ENCODE data around the gene MED25.
A peak's percentile ranks its signal among the peaks of the same experiment; 100 is the strongest.

MED25 gene

DNA sequence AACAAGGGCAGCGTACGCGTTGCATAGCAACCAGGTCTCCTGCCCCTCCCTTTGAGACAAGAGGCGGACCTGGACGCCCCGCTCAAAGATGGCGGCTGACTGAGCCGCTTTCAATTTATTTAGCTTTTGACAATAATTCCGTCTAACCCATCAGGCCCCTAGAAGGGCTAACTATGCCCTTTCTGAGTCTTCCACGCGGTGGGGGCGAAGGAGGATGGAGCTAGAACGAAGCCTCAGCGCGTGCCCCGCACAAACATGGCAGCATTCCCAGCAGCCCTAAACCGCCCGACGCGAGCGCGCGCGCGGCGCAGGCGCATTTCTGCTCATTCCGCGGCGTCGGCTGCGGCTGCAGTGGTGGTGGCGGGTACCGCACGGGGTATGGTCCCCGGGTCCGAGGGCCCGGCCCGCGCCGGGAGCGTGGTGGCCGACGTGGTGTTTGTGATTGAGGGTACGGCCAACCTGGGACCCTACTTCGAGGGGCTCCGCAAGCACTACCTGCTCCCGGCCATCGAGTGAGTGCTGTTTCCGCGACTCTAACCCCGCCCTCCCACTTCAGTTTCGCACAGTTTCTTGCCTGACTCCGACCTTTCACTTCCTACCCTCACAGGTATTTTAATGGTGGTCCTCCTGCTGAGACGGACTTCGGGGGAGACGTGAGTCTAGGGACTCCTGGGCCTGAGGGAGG is at the start of gene MED25:
Gene MED25 (plus strand): TSS at position 326 of the 685 bp plus-strand sequence. CDS start 53 bp downstream, at position 379.
- H3K36me3 Mint-ChIP-seq (ENCODE audit: insufficient read depth), result peaks cover 30% of the 10 kb centered on the region
- DNase-seq (ENCODE audit: low spot score in 2 of 2) (peak; percentile 89 to 90), ATAC-seq (replicated peaks; ENCODE audit: extremely low read depth, poor library complexity, severe bottlenecking) (peak; percentile 61)
- peak within 1 kb of the TSS; percentile 99 for H3K4me3 Mint-ChIP-seq
- H3K27me3 Mint-ChIP-seq, result no peaks in the 10 kb centered on the region
- peak within 1 kb of the TSS; percentile 100 for H3K27ac Mint-ChIP-seq (ENCODE audit: low read depth)
- H3K4me1 Mint-ChIP-seq, result peaks cover 42% of the 10 kb centered on the region
- no peaks in the 10 kb centered on the region for H3K9me3 Mint-ChIP-seq

DNA sequence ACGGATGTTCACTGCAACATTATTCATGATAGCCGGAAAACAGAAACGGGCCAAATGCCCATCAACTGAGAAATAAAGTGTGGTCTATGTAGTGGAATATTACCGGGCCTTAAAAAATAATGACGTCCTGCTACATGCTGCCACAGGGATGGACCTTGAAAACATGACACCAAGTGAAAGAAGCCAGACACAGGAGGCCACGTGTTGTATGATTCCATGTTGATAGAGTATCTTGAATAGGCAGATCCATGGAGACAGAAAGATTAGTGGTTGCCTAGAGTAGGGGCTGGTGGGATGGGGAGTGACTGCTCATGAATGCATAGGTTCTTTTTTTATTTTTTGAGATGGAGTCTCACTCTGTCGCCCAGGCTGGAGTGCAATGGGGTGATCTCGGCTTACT is 47.6 kb upstream of the MED25 start:
- peaks cover 13% of the 10 kb centered on the region for H3K36me3 Mint-ChIP-seq (ENCODE audit: insufficient read depth)
- H3K4me3 Mint-ChIP-seq, result no peak overlapping the region
- H3K9me3 Mint-ChIP-seq, result no peaks in the 10 kb centered on the region
- ATAC-seq (replicated peaks; ENCODE audit: extremely low read depth, poor library complexity, severe bottlenecking) (no peak), DNase-seq (ENCODE audit: low spot score in 2 of 2) (no peak)
- H3K27ac Mint-ChIP-seq (ENCODE audit: low read depth), result no peak overlapping the region
- H3K27me3 Mint-ChIP-seq, result no peaks in the 10 kb centered on the region
- H3K4me1 Mint-ChIP-seq, result peaks cover 50% of the 10 kb centered on the region

DNA sequence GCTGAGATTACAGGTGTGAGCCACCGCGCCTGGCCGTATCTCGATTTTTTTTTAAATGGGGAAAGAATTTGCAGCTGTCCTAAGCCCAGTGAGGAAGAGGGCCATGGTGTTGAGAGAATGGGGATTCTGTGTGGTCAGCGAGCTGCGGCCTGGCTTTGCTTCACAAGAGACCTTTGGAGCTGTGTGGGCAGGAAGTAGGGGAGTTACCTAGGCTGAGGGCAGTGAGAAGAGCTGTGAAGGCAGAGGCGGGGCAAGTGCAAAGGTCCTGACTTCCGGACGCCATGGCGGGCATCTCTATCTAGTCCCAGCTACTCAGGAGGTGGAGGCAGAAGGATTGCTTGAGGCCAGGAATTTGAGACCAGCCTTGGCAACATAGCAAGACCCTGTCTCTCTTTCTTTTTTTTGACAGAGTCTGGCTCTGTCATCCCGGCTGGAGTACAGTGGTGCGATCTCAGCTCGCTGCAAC is 46.4 kb upstream of the MED25 start:
- Mint-ChIP-seq H3K36me3 (ENCODE audit: insufficient read depth) (peaks cover 10% of the 10 kb centered on the region), H3K4me1 (peaks cover 49% of the 10 kb centered on the region), H3K27me3 (no peaks in the 10 kb centered on the region), H3K9me3 (no peaks in the 10 kb centered on the region), H3K4me3 (no peak overlapping the region), H3K27ac (ENCODE audit: low read depth) (no peak overlapping the region)
- ATAC-seq (replicated peaks; ENCODE audit: extremely low read depth, poor library complexity, severe bottlenecking), result no peak
- no peak for DNase-seq (ENCODE audit: low spot score in 2 of 2)

DNA sequence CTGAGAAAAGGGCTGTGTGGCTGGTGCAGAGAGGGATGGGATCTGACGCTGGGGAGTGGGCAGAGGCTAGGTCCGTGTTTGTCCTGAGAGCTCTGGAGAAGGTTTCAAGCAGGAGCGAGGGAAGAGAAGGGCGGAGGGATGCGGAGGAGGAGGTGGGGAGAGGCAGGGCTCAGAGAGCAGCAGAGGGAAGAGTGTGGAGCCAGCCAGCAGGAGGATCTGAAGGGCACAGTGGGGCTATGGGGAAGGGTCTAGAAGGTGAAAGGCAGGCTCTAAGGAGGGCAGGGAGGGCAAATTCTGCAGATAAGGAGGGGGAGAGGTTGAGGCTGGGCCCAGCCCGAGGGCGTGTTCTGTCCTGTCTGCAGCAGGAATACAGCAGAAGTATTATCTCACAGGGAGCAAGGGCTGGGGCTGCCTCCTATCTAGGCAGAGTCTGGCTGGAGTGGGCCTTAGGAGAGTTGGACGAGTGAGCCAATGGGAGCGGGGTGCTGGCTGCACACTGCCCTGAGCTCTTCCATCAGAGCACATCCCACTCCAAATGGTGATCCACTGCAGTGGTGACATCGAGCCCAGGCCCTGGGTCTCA is 45.1 kb upstream of the MED25 start:
- H3K4me3 Mint-ChIP-seq, result no peak overlapping the region
- H3K27me3 Mint-ChIP-seq, result no peaks in the 10 kb centered on the region
- no peaks in the 10 kb centered on the region for H3K9me3 Mint-ChIP-seq
- peaks cover 40% of the 10 kb centered on the region for H3K4me1 Mint-ChIP-seq
- H3K27ac Mint-ChIP-seq (ENCODE audit: low read depth), result peak overlapping the region; percentile 25
- DNase-seq (ENCODE audit: low spot score in 2 of 2) (no peak), ATAC-seq (replicated peaks; ENCODE audit: extremely low read depth, poor library complexity, severe bottlenecking) (no peak)
- H3K36me3 Mint-ChIP-seq (ENCODE audit: insufficient read depth), result peaks cover 6% of the 10 kb centered on the region

DNA sequence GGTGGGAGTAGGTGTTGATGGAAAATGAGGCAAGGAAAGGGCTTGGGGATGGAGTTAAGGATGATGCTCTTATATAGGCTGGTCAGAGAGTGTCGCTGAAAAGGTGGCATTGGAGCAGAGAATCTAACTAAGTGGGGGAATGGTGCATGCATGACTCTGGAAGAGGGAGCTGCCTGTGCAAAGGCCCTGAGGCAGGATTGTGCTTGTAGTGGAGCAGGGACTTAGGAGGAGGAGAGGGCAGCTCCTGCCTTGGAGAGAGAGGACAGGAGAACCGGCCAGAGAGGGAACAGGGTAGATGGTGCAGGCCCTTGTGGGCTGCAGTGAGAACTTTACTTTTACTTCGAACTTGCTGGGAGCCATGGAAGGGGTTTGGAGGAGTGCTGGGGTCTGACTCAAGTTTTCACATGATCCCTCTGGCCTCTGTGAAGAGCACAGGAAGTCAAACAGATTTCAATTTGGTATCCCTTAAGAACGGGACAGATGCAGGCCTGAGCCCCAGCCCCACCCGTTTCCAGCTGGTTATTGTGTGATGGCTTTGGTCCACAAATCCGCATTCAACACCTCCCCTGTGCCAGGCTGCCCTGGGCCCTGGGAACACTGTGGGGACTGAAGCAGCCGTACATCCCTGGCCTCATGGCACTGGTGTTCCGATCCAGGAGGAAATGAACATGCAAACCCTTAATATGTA is 44.3 kb upstream of the MED25 start:
- no peak for DNase-seq (ENCODE audit: low spot score in 2 of 2)
- Mint-ChIP-seq H3K9me3 (no peaks in the 10 kb centered on the region), H3K36me3 (ENCODE audit: insufficient read depth) (peaks cover 6% of the 10 kb centered on the region), H3K27me3 (no peaks in the 10 kb centered on the region), H3K4me1 (peaks cover 32% of the 10 kb centered on the region), H3K4me3 (no peak overlapping the region), H3K27ac (ENCODE audit: low read depth) (no peak overlapping the region)
- no peak for ATAC-seq (replicated peaks; ENCODE audit: extremely low read depth, poor library complexity, severe bottlenecking)

DNA sequence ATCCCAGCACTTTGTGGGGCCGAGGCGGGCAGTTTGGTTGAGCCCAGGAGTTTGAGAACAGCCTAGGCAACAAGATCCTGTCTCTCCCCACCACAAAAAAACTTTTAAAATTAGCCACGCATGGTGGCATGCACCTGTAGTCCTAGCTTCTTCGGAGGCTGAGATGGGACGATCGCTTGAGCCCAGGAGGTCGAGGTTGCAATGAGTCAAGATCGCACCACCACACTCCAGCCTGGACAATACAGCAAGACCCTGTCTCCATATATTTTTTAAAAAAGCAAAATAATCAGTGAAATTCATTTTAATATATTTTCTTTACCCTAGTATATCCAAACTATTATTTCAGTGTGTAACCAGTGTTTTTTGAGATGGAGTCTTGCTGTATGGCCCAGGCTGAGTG is 43.1 kb upstream of the MED25 start:
- Mint-ChIP-seq H3K4me3 (no peak overlapping the region), H3K27me3 (no peaks in the 10 kb centered on the region), H3K36me3 (ENCODE audit: insufficient read depth) (peaks cover 6% of the 10 kb centered on the region), H3K4me1 (peaks cover 30% of the 10 kb centered on the region), H3K9me3 (no peaks in the 10 kb centered on the region), H3K27ac (ENCODE audit: low read depth) (no peak overlapping the region)
- DNase-seq (ENCODE audit: low spot score in 2 of 2) (no peak), ATAC-seq (replicated peaks; ENCODE audit: extremely low read depth, poor library complexity, severe bottlenecking) (no peak)

DNA sequence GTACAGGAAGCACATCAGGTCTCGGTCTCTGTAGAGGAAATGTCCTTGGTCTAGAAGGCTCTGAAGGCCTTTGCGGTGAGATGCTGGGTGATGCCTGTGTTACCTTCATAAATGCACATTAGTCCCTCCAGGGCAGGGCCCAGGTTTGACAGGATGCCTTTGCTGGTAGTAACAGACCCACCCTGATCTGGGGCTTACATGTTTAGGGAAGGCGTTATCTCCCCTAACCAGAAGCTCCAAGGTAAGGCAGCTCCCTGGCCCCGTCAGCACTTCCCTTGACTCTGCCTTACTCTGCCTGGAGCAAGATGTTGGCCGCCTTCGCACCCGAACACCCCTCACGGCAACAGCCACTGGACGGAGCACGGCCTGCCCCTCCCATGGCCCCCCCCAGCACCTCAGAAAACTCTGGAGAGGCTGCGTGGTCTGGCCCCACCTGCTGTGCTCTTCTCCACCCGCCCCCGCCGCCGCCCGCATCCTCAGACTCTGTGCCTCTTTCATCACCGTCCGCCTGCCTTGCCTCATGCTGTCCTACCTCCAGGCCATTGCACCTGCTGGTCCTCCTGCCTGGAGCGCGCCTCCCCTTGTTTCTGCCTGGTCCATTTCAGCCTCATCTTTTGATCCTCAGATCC is 42.2 kb upstream of the MED25 start:
- Mint-ChIP-seq H3K4me3 (no peak overlapping the region), H3K27ac (ENCODE audit: low read depth) (peak overlapping the region; percentile 7), H3K4me1 (peaks cover 39% of the 10 kb centered on the region), H3K36me3 (ENCODE audit: insufficient read depth) (peaks cover 6% of the 10 kb centered on the region), H3K9me3 (no peaks in the 10 kb centered on the region), H3K27me3 (no peaks in the 10 kb centered on the region)
- ATAC-seq (replicated peaks; ENCODE audit: extremely low read depth, poor library complexity, severe bottlenecking) (no peak), DNase-seq (ENCODE audit: low spot score in 2 of 2) (no peak)

DNA sequence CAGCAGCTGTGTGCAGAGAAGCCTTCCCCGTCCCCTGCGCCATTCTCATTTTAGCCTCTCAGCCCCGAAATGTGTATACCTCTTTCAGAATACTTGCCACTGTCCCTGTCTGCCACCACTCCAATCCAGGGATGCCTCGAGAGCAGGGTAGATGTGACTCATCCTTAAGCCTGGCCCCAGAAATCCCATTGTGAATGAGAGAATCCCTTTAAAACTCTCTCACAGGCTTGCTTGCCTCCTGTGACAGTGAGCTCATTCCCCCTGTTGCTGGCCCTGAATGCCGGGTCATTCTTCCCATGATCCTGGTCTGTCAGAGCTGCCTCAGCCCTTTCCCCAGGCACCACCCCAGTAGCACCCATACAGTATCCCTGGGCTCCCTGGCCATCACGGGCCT is 41.7 kb upstream of the MED25 start:
- no peak overlapping the region for H3K4me3 Mint-ChIP-seq
- peak overlapping the region; percentile 7 for H3K27ac Mint-ChIP-seq (ENCODE audit: low read depth)
- peaks cover 5% of the 10 kb centered on the region for H3K36me3 Mint-ChIP-seq (ENCODE audit: insufficient read depth)
- H3K27me3 Mint-ChIP-seq, result no peaks in the 10 kb centered on the region
- DNase-seq (ENCODE audit: low spot score in 2 of 2) (no peak), ATAC-seq (replicated peaks; ENCODE audit: extremely low read depth, poor library complexity, severe bottlenecking) (no peak)
- no peaks in the 10 kb centered on the region for H3K9me3 Mint-ChIP-seq
- H3K4me1 Mint-ChIP-seq, result peaks cover 43% of the 10 kb centered on the region

DNA sequence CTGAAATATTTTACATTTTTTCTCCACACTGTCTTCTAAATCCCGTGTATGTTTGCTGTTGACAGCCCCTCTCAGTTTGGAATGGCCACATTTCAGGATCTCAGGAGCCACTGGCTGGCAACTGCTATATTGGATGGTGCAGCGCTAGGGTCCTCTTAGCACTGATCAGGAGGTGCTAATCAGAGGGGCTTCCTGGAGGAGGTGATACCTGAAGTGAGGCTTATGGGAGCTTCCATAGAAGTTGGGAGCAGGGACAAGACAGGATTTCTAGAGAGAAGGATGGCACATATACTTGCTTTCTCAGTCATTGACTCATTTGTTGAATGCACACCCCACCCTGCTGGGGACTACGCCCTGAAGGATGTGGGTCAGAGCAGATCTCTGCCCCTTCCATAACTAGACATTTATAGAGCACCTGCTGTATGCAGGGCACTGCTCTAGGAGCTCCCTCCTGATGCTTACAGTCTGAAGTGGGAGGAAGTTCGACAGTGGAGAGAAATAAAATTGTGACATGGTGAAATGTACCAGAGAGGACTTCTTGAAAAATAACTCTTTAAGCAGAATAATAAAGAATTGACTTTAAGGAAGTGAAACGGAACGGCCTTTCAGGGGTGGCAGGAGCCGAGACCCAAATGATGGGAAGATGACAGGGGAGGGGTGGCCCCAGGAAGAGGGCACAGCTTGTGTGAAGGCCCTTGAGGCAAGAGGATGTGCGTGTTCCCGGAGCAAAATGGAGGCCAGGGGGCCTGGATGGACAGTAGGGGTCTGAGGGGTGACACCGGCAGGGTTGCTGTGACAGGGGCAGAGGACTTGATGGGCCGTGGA is 38.1 kb upstream of the MED25 start:
- Mint-ChIP-seq H3K27ac (ENCODE audit: low read depth) (peak overlapping the region; percentile 86), H3K4me3 (no peak overlapping the region), H3K36me3 (ENCODE audit: insufficient read depth) (peaks cover 7% of the 10 kb centered on the region), H3K27me3 (no peaks in the 10 kb centered on the region), H3K4me1 (peaks cover 28% of the 10 kb centered on the region), H3K9me3 (no peaks in the 10 kb centered on the region)
- ATAC-seq (replicated peaks; ENCODE audit: extremely low read depth, poor library complexity, severe bottlenecking) (no peak), DNase-seq (ENCODE audit: low spot score in 2 of 2) (no peak)

DNA sequence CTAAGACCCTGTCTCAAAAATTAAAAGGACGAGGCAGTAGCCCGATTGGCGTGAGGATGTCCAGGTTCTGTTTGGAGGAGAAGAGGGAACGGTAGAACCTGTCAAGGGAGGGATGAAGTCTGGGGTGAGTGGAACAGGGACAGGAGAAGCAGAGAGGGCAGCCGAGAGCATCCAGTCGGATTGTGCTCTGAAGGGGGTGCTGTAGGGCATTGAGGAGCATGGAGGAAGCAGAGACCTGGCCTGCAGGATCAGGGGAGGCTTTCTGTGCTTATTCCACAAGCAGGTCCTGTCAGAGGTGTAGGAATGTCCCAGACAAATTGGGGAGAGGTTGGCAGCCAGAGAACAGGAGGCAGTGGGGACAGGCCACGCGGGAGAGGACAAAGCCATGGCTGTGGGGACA is 37.2 kb upstream of the MED25 start:
- ATAC-seq (replicated peaks; ENCODE audit: extremely low read depth, poor library complexity, severe bottlenecking) (no peak), DNase-seq (ENCODE audit: low spot score in 2 of 2) (no peak)
- peak overlapping the region; percentile 86 for H3K27ac Mint-ChIP-seq (ENCODE audit: low read depth)
- H3K9me3 Mint-ChIP-seq, result no peaks in the 10 kb centered on the region
- peaks cover 33% of the 10 kb centered on the region for H3K4me1 Mint-ChIP-seq
- no peak overlapping the region for H3K4me3 Mint-ChIP-seq
- H3K36me3 Mint-ChIP-seq (ENCODE audit: insufficient read depth), result peaks cover 7% of the 10 kb centered on the region
- H3K27me3 Mint-ChIP-seq, result no peaks in the 10 kb centered on the region

DNA sequence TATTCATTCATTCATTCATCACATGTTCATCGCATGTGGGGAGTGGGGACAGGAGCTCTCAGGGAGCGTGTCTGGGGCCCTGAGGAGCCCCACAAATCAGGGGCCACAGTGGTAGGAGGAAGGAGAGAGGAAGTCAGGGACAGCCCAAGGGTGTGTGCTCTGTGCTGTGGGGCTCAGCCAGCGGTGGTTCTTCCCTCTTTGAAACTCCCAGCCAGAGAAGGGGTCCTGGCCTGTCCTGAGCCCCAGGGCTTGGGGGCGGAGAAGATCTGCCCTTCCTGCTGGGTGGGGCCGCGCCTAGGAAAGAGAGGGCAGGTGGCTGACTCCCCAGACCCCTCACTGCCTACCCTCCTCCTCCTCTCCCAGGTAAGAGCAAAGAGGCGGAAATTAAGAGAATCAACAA is 36.7 kb upstream of the MED25 start:
- no peak overlapping the region for H3K4me3 Mint-ChIP-seq
- H3K27me3 Mint-ChIP-seq, result no peaks in the 10 kb centered on the region
- DNase-seq (ENCODE audit: low spot score in 2 of 2) (no peak), ATAC-seq (replicated peaks; ENCODE audit: extremely low read depth, poor library complexity, severe bottlenecking) (no peak)
- H3K27ac Mint-ChIP-seq (ENCODE audit: low read depth), result peak overlapping the region; percentile 86
- peaks cover 31% of the 10 kb centered on the region for H3K4me1 Mint-ChIP-seq
- H3K9me3 Mint-ChIP-seq, result no peaks in the 10 kb centered on the region
- H3K36me3 Mint-ChIP-seq (ENCODE audit: insufficient read depth), result peaks cover 7% of the 10 kb centered on the region

DNA sequence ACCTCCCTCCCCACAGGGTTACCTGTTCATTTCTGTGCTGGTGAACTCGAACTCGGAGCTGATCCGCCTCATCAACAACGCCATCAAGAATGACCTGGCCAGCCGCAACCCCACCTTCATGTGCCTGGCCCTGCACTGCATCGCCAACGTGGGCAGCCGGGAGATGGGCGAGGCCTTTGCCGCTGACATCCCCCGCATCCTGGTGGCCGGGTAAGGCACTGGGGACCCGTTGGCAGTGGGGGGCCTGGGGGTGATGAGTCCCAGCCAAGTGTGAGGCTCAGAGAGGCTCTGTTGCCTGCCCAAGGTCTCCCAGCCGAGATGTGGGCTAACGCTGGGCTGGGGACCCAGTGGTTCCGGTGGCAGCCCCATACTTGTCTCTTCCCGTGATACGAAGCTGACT is 35.6 kb upstream of the MED25 start:
- no peaks in the 10 kb centered on the region for H3K9me3 Mint-ChIP-seq
- peaks cover 33% of the 10 kb centered on the region for H3K4me1 Mint-ChIP-seq
- ATAC-seq (replicated peaks; ENCODE audit: extremely low read depth, poor library complexity, severe bottlenecking) (no peak), DNase-seq (ENCODE audit: low spot score in 2 of 2) (no peak)
- peaks cover 12% of the 10 kb centered on the region for H3K36me3 Mint-ChIP-seq (ENCODE audit: insufficient read depth)
- no peak overlapping the region for H3K4me3 Mint-ChIP-seq
- H3K27ac Mint-ChIP-seq (ENCODE audit: low read depth), result no peak overlapping the region
- H3K27me3 Mint-ChIP-seq, result no peaks in the 10 kb centered on the region
